H1 (cell line): ENCODE results near the gene TFF3. TPM values are rescaled to one million over a fixed set of nuclear protein-coding genes. Genes with fewer than 3 reads are reported as not detected.

Experiments
- GABPA ChIP-seq: IDR thresholded peaks from 2 replicates; pipeline ENCODE4 v1.6.1; 2011; ENCODE audit warnings: mild to moderate bottlenecking, low read length, moderate library complexity, borderline replicate concordance; ENCODE audit not compliant: insufficient read depth
- GTF2F1 ChIP-seq: IDR thresholded peaks from 2 replicates; pipeline ENCODE4 v1.6.1; 2012; ENCODE audit warnings: low read depth, low read length, improper control_type of control experiment, borderline replicate concordance
- polyA plus RNA-seq, 7 experiments: library from polyadenylated mRNA; depleted of rRNA in 3 of 7; stranded (reverse) in 5 of 7; unstranded in 2 of 7; fragments of >200 nt in 5 of 7; fragments of 200-250 nt in 2 of 7; gene quantifications; 1 replicate in 5 of 7; 2 replicates in 1 of 7; 4 replicates in 1 of 7; pipeline versions ENCODE4 v1.2.1 to v1.2.3, GENCODE V29; 2011 to 2013; ENCODE audit warnings: missing spikeins in 2 of 7, mixed read lengths in 2 of 7
- total RNA-seq: library from RNA; stranded (reverse); fragmentation: NEBNext Ultra II Directional; extraction: Animal tissue kit (Norgen Biotek cat#: 25700); gene quantifications from 2 replicates; pipeline ENCODE4 v1.2.1, GENCODE V29; 2021

The TFF3 gene
- total and polyA plus RNA-seq, 2 of the 8 experiments (the other 6 are each of a cell fraction or from before 2014, with no cell fraction given) = 1.7 to 6.7 TPM

DNA sequence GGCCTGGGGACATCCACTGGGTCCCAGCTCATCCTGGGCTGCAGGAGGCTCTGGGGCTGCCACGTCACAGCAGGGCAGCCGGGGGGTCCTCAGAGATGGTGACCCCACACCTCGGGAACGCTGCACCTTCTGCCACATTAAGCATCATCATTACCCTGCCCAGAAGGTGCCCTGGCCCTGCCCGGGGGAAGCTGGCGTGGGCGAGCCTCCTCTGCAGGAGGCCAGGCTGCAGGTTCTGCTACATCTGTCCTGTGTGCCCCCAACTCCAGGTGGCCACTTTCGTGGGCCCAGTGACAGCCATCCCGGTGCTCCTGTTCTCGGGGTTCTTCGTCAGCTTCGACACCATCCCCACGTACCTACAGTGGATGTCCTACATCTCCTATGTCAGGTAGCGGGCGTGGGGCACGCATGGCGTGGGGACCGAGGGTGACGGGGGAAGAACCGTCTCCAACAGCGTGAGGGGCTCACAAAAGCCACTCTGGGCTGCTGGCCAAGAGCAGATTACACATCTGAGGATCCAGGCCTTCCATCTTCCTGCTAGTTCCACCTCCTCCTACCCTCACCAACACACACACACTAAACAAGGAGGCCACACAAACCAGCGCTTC is 20.8 kb downstream of the TFF3 start (continued):
- TF ChIP-seq GABPA (no peak), GTF2F1 (no peak)
